Measurements from ENCODE around the gene RPS6KA2.
"Not testable (repeated sequence)": the region's sequence is repeated elsewhere in the genome, so short reads cannot be mapped to it uniquely, and the experiment has no call there.

Gene RPS6KA2

DNA sequence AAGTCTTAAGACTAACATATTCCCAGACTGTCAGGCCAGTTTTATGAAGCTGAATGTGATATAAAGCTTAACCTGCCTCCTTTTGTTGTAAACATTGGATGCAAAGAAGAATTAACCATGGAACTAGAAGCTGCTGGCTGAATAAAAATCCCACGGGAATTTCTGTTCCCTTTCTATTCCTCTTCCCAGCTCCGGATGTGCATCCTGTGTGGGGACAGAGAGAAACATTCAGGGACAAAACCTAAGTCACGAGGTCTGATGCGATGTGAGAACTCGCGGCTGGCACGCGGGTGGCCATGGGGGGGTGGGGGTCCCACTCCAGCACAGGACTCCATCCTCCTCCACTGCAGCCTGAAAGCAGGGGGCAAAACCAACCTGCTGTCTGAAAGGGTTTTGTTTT lies 72.7 kb downstream of the RPS6KA2 start:
- peaks cover 2% of the 10 kb centered on the region for H3K27me3 Mint-ChIP-seq
- peaks cover 6% of the 10 kb centered on the region for H3K4me1 Mint-ChIP-seq
- no peak overlapping the region for H3K27ac Mint-ChIP-seq
- H3K36me3 Mint-ChIP-seq: peaks cover 2% of the 10 kb centered on the region
- peaks cover 10% of the 10 kb centered on the region for H3K9me3 Mint-ChIP-seq
- no peak overlapping the region for H3K4me3 Mint-ChIP-seq

DNA sequence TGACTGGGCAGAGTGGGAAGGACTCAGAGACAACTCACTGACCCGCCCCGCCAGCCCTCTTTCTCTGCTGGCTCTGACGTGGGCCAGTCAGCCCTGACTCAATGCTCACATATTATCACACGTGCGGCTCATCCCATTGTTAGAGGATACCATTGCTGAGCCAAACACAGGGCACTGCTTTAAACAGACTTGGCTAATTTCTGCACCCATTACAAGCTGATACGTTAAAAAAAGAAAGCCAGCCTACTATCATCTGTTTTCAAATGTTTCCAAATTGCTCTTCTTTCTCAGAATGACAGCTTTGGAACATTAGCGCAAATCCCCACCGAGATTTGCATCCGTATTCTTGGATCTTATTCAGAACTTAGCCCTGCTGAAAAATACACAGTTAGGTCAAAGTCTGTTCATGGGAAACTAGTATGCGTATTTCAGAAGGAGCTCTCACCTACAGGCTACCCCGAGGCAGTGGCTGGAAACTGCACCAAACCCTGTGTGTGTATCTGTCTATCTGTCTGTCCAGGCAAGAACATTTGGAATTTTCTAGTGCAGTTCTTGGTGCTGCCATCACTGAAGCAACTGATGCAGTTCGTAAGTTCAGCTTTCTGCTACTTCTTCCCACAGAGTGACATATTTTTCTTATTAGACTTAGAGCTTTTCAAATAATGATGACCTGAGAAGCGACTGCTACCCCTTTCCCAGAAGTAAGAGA lies 73.3 kb downstream of the RPS6KA2 start:
- H3K4me3 Mint-ChIP-seq: no peak overlapping the region
- peaks cover 2% of the 10 kb centered on the region for H3K27me3 Mint-ChIP-seq
- no peaks in the 10 kb centered on the region for H3K36me3 Mint-ChIP-seq
- peaks cover 6% of the 10 kb centered on the region for H3K4me1 Mint-ChIP-seq
- H3K9me3 Mint-ChIP-seq: peaks cover 4% of the 10 kb centered on the region
- no peak overlapping the region for H3K27ac Mint-ChIP-seq

DNA sequence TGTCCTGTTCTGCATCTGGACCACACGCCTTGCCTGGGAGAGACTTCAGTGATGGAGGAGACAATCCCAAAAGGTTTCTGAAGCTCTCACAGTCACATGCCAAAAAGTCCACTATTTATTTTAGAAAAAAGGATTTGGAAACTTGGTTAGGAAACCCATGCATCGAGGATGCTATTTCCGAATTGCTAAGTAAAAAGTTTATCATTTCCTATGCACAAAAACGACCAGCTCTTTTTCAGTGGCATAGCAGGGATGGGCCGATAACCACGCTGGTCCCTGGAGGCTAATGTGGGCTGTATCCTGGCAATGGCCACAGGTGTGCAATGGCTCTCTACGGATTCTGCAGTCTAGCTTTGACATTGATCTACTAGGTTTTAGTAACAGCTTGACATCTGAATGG lies 74.5 kb downstream of the RPS6KA2 start:
- no peak overlapping the region for H3K27ac Mint-ChIP-seq
- H3K4me3 Mint-ChIP-seq: no peak overlapping the region
- H3K27me3 Mint-ChIP-seq: peaks cover 2% of the 10 kb centered on the region
- H3K9me3 Mint-ChIP-seq: peaks cover 4% of the 10 kb centered on the region
- H3K36me3 Mint-ChIP-seq: no peaks in the 10 kb centered on the region
- H3K4me1 Mint-ChIP-seq: peaks cover 6% of the 10 kb centered on the region

DNA sequence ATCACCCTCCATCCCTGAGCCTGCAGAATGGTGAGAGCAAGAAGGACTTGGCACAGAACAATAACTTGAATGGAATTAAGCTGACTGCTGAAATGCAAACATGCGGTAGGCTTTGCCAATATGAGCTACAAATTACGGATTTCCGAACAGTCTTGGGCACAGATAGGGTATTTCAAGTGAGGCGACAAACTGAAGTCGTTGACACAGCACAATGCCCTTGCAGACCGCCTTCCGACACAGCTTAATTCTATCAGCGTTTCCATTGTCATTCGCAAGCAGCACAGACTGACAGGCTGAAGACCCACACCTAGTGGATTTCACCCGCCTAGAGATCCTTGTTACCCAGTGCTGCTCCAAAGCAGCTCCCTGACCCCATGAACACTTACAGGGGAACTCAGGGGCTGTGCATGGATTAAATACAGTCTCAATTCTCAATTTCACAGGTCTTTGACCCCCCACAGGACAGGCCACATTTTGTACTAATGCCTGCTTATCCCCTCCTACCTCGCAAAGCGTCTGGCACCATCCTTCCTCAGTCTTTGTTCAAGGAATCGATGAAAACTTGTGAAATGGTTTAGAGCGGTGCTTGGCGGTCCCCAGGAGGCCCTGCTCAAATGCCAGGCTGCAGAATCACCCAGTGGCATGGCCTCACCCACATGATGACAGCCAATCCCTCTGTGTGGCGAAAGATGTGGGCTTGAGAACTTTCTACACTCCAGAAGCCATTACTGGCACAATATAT lies 75.1 kb downstream of the RPS6KA2 start:
- Mint-ChIP-seq H3K4me3 (no peak overlapping the region), H3K27ac (no peak overlapping the region), H3K36me3 (no peaks in the 10 kb centered on the region), H3K9me3 (peaks cover 4% of the 10 kb centered on the region), H3K4me1 (peaks cover under 1% of the 10 kb centered on the region), H3K27me3 (peaks cover under 1% of the 10 kb centered on the region)

DNA sequence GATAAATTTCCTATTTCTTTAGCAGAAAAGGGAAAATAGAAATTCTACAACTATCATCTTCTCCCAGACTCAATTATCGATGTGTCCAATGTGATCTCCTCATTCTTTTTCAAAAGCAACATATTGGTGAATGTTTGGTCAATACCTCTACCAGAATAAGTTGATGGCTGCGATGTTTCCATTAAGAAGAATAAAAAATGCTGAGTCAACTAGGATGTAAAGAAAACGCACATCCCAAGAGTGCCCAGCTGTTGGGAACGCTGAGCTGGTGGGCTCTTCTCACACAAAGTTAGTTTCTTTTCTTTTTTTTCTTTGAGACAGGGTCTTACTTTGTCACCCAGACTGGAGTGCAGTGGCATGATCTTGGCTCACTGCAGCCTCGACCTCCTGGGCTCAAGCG lies 80.4 kb downstream of the RPS6KA2 start:
- H3K9me3 Mint-ChIP-seq: peaks cover 4% of the 10 kb centered on the region
- H3K4me1 Mint-ChIP-seq: peaks cover 6% of the 10 kb centered on the region
- H3K27me3 Mint-ChIP-seq: no peaks in the 10 kb centered on the region
- H3K4me3 Mint-ChIP-seq: no peak overlapping the region
- H3K36me3 Mint-ChIP-seq: peaks cover 1% of the 10 kb centered on the region
- no peak overlapping the region for H3K27ac Mint-ChIP-seq

DNA sequence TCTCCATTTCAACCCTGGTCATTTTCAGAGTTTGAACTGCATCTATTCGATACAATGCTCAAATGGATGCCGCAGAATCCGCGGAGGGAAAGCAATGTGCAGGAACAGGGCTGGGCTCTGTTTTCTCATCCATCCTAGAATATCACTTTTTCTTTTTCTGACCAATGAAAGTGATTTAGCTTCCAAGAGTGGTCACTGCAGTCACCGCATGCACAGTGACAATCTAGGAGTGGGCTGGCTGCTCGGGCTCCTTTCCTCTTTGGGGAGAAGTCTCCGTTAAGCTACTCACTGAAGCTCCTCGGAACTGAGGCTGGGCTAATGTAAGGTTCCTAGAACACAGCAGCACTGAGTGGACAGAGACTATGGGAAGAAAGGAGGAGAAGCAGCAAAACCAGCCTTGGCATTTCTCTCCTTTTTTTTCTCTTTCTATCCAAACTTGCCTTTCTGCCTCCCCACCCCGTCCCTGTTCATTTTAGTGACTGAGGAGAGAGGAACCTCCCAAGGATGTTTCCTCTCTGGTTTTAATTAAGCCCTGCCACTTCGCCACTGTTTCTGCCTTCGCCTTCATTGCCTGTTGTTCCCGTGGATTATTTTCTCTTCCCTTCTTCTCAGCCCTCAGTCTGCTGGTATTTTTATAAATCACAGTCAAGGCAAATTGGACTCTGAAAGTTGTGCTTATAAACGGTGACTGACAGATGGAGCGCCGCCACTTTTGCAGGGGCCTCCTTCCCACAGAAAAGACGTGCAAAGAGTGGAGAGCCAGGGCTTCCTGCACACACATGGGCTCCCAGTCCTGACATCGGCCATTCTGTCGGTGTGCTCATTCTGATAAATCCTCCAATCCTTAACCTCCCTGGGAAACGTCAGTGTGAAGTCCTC lies 81.7 kb downstream of the RPS6KA2 start:
- Mint-ChIP-seq H3K27me3 (no peaks in the 10 kb centered on the region), H3K9me3 (no peaks in the 10 kb centered on the region), H3K27ac (no peak overlapping the region), H3K36me3 (peaks cover 1% of the 10 kb centered on the region), H3K4me3 (no peak overlapping the region), H3K4me1 (peaks cover 19% of the 10 kb centered on the region)

DNA sequence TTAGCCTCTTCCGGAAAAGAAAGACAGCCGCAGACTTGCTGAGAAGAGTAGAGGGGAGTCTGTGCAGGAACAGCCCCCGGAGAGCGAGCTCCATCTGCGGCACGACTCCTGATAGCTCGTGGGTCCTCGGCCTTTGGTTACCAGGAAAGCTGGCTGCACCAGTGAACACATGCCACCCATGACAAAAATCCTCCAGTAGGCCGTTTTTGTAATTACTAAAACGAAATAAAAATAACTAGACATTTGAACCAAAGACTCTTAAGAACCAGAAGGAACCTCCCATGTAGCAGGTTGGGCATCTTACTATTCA lies 82.8 kb downstream of the RPS6KA2 start:
- Mint-ChIP-seq H3K27me3 (no peaks in the 10 kb centered on the region), H3K4me3 (no peak overlapping the region), H3K9me3 (no peaks in the 10 kb centered on the region), H3K27ac (no peak overlapping the region), H3K36me3 (peaks cover 1% of the 10 kb centered on the region), H3K4me1 (peaks cover 26% of the 10 kb centered on the region)

DNA sequence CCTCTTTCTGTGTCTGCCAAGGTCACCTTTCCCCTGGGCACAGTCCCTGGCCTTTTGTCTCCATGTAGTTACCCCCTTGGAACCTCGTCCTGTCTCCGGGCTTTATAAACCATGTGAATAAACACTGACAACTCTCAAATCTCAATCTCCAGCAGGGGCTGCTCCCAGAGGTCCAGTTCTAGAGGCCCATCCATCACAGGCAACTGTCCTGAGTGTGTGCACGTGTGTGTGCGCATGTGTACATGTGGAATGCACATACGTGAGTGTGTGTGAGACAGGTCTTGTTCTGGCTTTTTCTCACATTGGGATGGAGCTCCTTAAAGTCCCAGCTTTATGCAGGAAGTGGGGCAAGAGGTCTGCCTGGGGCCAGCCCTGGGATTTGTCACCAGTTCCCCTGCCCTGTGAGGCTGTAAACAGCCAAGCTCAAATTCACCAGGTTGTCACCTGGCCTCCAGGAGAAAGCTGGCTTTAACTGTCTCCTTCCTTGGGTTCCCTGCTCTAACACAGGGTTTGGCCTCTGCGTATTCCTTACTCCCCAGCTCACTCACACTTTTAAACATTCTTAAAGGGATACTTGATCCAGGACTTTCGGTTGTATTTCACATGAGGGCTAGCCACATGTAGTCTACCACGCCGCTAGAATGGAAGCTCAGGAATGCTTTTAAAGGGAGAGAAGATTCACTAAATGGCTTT lies 83.3 kb downstream of the RPS6KA2 start:
- H3K27ac Mint-ChIP-seq: no peak overlapping the region
- H3K27me3 Mint-ChIP-seq: no peaks in the 10 kb centered on the region
- no peaks in the 10 kb centered on the region for H3K9me3 Mint-ChIP-seq
- no peak overlapping the region for H3K4me3 Mint-ChIP-seq
- H3K36me3 Mint-ChIP-seq: peaks cover 1% of the 10 kb centered on the region
- peaks cover 27% of the 10 kb centered on the region for H3K4me1 Mint-ChIP-seq

DNA sequence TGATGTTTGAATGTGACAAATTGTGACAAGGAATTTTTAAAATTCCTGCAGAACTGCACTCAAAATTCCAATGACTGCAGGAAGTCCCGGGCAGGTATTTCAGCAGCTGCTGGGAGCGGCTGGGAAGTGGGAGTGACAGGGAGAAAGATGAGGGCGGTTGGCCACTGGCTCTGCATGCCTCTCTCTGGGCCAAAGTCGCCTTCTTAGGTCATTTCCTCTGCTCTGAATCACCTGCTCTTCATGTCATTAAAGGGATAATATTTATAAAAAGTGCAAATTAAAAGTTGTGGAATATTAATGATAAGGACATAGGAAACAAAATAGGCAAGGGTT lies 84.5 kb downstream of the RPS6KA2 start:
- Mint-ChIP-seq H3K27me3 (no peaks in the 10 kb centered on the region), H3K27ac (no peak overlapping the region), H3K9me3 (no peaks in the 10 kb centered on the region), H3K36me3 (peaks cover 1% of the 10 kb centered on the region), H3K4me3 (no peak overlapping the region), H3K4me1 (peaks cover 27% of the 10 kb centered on the region)

DNA sequence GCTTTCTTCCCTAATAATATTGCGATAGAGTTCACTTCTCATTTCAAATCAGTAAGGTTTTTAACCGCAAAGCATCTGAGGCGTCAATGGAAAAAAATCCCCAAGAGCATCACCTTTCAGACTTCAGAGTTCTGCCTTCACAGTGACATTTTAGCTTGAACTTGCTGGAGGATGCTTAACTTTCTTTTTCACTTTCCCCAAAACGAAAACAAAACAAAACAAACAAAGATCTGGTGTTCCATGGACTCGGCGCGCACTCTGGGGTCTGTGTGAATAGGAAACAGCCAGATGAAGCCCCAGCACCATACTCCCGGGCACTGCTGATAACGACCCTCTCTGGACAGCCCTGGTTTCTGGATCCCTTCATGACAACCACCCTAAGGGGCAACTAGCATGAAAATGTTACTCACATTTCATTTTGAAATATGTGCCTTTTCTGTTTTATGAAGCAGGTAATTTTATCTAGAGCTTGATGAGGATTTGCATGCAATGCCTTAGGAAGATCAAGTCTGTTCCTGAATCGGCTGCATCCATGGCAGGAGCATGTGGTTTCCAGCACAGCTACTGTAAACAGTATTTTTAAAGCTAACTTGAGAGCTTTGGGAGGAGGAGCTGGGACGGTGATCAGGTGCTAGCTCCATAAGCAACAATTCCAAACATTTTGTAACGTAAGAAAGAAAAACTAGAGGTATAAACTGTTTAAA lies 85.0 kb downstream of the RPS6KA2 start:
- H3K4me1 Mint-ChIP-seq: peaks cover 27% of the 10 kb centered on the region

DNA sequence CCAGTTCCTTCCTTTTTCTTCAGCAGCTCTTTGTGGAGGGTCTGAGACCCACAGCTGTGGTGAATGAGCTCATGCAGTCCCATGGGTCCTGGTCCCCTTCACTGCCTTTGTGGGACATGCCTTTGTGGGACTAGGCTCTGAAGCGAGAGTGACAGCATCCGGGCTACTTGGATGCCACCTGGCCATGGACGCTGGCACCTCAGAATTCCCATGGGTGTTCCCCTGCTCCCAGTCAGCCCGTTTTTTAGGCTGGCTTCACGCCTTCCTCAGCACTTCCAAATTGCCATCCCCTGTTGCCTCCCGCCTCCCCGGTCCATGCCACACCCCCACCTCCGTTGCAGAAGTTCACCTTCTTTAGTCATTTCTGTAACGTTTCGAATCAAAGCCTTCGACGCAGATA lies 85.7 kb downstream of the RPS6KA2 start:
- Mint-ChIP-seq H3K27ac (peak overlapping the region; percentile 61), H3K27me3 (no peaks in the 10 kb centered on the region), H3K36me3 (peaks cover 1% of the 10 kb centered on the region), H3K4me1 (peaks cover 27% of the 10 kb centered on the region), H3K4me3 (peak overlapping the region; percentile 26), H3K9me3 (no peaks in the 10 kb centered on the region)

More for the DNA sequence above, 85.0 kb downstream of the RPS6KA2 start:
- H3K36me3 Mint-ChIP-seq: peaks cover 1% of the 10 kb centered on the region
- peak overlapping the region; percentile 61 for H3K27ac Mint-ChIP-seq
- H3K4me3 Mint-ChIP-seq: peak overlapping the region; percentile 26
- no peaks in the 10 kb centered on the region for H3K27me3 Mint-ChIP-seq
- no peaks in the 10 kb centered on the region for H3K9me3 Mint-ChIP-seq

DNA sequence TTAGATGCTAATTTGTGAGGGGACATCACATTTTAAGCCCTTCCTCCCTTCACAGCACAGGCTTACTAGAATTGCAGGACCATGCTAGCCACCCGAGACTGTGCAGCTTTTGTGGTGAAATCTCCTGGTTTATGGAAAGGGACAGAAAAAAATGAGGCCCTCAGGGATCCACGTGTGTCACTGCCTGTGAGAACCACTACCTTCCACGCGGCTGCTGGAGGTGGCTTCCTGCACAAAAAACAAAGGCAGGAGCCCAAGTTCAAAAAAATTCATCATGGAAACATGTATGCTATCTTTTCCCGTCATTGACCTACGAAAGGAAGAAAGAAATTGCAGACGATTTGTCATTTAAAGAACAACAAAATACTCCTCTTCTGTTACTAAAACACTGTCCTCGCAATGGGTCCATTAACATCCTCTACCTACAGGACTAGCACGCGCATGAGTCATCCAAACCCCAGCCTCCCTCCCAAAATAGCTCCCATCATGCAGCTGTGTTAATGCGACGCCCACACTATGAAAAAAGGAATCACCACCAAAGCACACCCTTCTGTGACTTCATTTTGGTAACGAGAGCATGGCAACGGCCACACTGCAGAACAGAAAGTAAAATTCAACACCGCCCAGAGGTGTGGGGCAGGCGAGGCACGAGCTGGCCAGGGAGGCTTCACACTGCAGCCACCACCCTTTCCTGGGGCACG lies 86.3 kb downstream of the RPS6KA2 start:
- Mint-ChIP-seq H3K36me3 (no peaks in the 10 kb centered on the region), H3K27me3 (no peaks in the 10 kb centered on the region), H3K4me3 (peak overlapping the region; percentile 26), H3K9me3 (no peaks in the 10 kb centered on the region), H3K4me1 (peaks cover 27% of the 10 kb centered on the region), H3K27ac (peak overlapping the region; percentile 61)

DNA sequence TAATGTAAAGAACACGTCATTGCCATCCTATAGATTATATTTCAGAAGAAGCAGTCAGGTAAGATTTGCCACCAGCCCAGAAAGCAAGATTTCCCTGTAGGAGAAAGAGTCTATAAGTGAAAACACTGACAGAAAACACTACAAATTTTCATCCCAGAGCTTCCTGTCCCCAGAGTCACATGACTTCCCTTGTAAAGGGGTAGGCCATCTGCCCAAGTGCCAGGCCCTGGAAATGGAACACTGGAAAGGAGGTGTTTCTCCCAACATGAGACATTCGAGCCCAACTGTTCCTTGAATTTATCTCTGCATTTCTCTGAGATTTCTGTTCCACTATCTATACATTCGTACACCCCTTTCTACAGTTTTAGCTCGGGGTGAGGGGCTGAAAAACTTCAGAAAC lies 87.5 kb downstream of the RPS6KA2 start:
- Mint-ChIP-seq H3K9me3 (no peaks in the 10 kb centered on the region), H3K36me3 (no peaks in the 10 kb centered on the region), H3K27ac (no peak overlapping the region)

DNA sequence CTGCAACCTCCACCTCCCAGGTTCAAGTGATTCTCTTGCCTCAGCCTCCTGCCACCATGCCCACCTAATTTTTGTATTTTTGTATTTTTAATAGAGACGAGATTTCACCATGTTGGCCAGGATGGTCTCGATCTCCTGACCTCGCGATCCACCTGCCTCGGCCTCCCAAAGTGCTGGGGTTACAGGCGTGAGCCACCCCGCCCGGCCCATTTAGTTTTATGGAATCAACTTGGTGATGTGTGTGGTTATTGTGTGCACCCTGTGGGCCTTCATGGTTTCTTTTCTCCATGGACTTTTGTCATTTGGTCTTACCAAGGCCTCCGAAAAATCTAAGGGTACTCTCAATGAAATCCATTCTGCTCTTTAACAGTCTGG lies 88.1 kb downstream of the RPS6KA2 start:
- H3K4me3 Mint-ChIP-seq, H3K27ac Mint-ChIP-seq, H3K36me3 Mint-ChIP-seq, H3K27me3 Mint-ChIP-seq, H3K9me3 Mint-ChIP-seq: not testable (repeated sequence)
- peaks cover 27% of the 10 kb centered on the region for H3K4me1 Mint-ChIP-seq

More for the DNA sequence above, 87.5 kb downstream of the RPS6KA2 start:
- peaks cover 27% of the 10 kb centered on the region for H3K4me1 Mint-ChIP-seq
- H3K4me3 Mint-ChIP-seq: no peak overlapping the region
- no peaks in the 10 kb centered on the region for H3K27me3 Mint-ChIP-seq
